ENCODE results near the gene CTNNA3. TPM values are rescaled to one million over a fixed set of nuclear protein-coding genes. Genes with fewer than 3 reads are reported as not detected.

The CTNNA3 gene
- total and polyA plus RNA-seq, 4 donors: 0.38 to 8.9 (median 5.2) TPM

DNA sequence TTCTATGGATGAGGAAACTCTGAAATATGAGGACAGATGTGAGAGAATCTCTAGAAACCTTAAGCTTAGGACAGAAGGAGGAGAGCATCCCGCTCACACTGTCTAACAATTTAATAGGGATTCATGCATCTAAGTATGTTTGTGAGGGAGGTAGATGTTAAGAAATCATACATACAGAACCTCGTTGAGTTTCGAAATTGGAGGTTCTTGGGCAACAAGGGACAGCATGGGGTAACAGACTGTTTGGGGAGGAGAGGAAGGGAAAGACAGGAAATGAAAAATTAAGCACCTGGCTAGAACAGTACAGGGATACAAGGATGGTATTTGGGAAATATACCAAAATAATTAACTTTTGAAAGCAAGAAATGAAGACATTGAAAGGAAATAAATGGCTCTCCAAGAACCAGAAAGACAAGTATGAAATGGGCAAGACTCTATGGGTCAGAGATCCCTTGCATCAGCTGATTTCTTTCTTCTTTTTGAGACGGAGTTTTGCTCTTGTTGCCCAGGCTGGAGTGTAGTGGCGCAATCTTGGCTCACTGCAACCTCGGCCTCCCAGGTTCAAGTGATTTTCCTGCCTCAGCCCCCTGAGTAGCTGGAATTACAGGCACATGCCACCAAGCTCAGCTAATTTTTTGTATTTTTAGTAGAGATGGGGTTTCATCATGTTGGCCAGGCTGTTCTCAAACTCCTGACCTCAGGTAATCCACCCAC, 207.9 kb downstream of the CTNNA3 start:
- H3K27me3 ChIP-seq (ENCODE audit: control insufficient read depth in 1 of 2, insufficient read depth in 2 of 2, low read length in 1 of 2): no peaks in the 10 kb centered on the region
- intact Hi-C loops (cut with DNase I): no loop called here
- H3K9me3 ChIP-seq (ENCODE audit: control insufficient read depth, low read length): no peaks in the 10 kb centered on the region
- no peak overlapping the region for H3K4me3 ChIP-seq (ENCODE audit: low read length in 2 of 2)
- no peaks in the 10 kb centered on the region for H3K4me1 ChIP-seq (ENCODE audit: control insufficient read depth in 1 of 2, insufficient read depth in 2 of 2, low read length in 2 of 2)
- H3K27ac ChIP-seq (ENCODE audit: low read depth in 1 of 2, low read length in 2 of 2): no peak overlapping the region
- H3K36me3 ChIP-seq (ENCODE audit: control insufficient read depth in 1 of 2, insufficient read depth in 2 of 2, low read length in 1 of 2): no peaks in the 10 kb centered on the region
- ATAC-seq (ENCODE audit: low FRiP score) (no peak), DNase-seq (no peak)
- 92% methylated on average over 6 of the region's 6 CpGs for WGBS, 2 donors

GRCh38 chr10:67487199-67487598, 208.8 kb downstream of the CTNNA3 start:
- intact Hi-C loops (cut with DNase I): no loop called here
- ATAC-seq (ENCODE audit: low FRiP score): no peak
- WGBS, 2 donors: 66% methylated on average over 3 of the region's 3 CpGs
- Histone ChIP-seq H3K4me3 (ENCODE audit: low read length in 2 of 2) (no peak overlapping the region), H3K27me3 (ENCODE audit: control insufficient read depth in 1 of 2, insufficient read depth in 2 of 2, low read length in 1 of 2) (no peaks in the 10 kb centered on the region), H3K4me1 (ENCODE audit: control insufficient read depth in 1 of 2, insufficient read depth in 2 of 2, low read length in 2 of 2) (no peaks in the 10 kb centered on the region), H3K9me3 (ENCODE audit: control insufficient read depth, low read length) (no peaks in the 10 kb centered on the region), H3K27ac (ENCODE audit: low read depth in 1 of 2, low read length in 2 of 2) (no peak overlapping the region), H3K36me3 (ENCODE audit: control insufficient read depth in 1 of 2, insufficient read depth in 2 of 2, low read length in 1 of 2) (no peaks in the 10 kb centered on the region)
- no peak for DNase-seq

DNA sequence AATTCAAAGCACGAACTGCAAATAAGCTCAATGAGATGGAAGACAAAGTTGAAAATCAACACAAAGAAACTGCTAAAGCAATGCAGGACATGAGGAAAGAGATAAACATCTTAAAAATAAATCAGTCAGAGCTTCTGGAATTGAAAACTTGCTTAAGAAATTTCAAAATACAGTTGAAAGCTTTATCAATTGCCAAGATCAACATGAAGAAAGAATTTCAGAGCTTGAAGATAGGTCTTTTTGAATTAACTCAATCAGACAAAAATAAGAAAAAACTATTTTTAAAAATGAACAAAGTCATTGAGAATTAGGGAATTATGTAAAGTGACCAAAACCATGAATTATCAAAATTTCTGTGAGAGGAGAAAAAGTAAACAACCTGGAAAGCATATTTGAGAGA, 218.1 kb downstream of the CTNNA3 start:
- no peak for DNase-seq
- H3K36me3 ChIP-seq (ENCODE audit: control insufficient read depth in 1 of 2, insufficient read depth in 2 of 2, low read length in 1 of 2): no peaks in the 10 kb centered on the region
- 92 to 96% methylated on average over 1 of the region's 1 CpG for WGBS, 2 donors
- H3K4me1 ChIP-seq (ENCODE audit: control insufficient read depth in 1 of 2, insufficient read depth in 2 of 2, low read length in 2 of 2): no peaks in the 10 kb centered on the region
- ATAC-seq (ENCODE audit: low FRiP score): no peak
- intact Hi-C loops (cut with DNase I): no loop called here
- H3K27me3 ChIP-seq (ENCODE audit: control insufficient read depth in 1 of 2, insufficient read depth in 2 of 2, low read length in 1 of 2): no peaks in the 10 kb centered on the region
- H3K4me3 ChIP-seq (ENCODE audit: low read length in 2 of 2): no peak overlapping the region
- H3K27ac ChIP-seq (ENCODE audit: low read depth in 1 of 2, low read length in 2 of 2): no peak overlapping the region
- peaks cover 2% of the 10 kb centered on the region for H3K9me3 ChIP-seq (ENCODE audit: control insufficient read depth, low read length)

- ATAC-seq (ENCODE audit: low FRiP score) (no peak), DNase-seq (no peak)
- intact Hi-C loops (cut with DNase I): no loop called here
- Histone ChIP-seq H3K36me3 (ENCODE audit: control insufficient read depth in 1 of 2, insufficient read depth in 2 of 2, low read length in 1 of 2) (no peaks in the 10 kb centered on the region), H3K27ac (ENCODE audit: low read depth in 1 of 2, low read length in 2 of 2) (no peak overlapping the region), H3K9me3 (ENCODE audit: control insufficient read depth, low read length) (peaks cover 2% of the 10 kb centered on the region), H3K4me1 (ENCODE audit: control insufficient read depth in 1 of 2, insufficient read depth in 2 of 2, low read length in 2 of 2) (no peaks in the 10 kb centered on the region), H3K4me3 (ENCODE audit: low read length in 2 of 2) (no peak overlapping the region), H3K27me3 (ENCODE audit: control insufficient read depth in 1 of 2, insufficient read depth in 2 of 2, low read length in 1 of 2) (no peaks in the 10 kb centered on the region)
- WGBS, 2 donors: 95 to 96% methylated on average over 4 of the region's 4 CpGs
Observed at GRCh38 chr10:67476201-67476600, 219.8 kb downstream of the CTNNA3 start.

DNA sequence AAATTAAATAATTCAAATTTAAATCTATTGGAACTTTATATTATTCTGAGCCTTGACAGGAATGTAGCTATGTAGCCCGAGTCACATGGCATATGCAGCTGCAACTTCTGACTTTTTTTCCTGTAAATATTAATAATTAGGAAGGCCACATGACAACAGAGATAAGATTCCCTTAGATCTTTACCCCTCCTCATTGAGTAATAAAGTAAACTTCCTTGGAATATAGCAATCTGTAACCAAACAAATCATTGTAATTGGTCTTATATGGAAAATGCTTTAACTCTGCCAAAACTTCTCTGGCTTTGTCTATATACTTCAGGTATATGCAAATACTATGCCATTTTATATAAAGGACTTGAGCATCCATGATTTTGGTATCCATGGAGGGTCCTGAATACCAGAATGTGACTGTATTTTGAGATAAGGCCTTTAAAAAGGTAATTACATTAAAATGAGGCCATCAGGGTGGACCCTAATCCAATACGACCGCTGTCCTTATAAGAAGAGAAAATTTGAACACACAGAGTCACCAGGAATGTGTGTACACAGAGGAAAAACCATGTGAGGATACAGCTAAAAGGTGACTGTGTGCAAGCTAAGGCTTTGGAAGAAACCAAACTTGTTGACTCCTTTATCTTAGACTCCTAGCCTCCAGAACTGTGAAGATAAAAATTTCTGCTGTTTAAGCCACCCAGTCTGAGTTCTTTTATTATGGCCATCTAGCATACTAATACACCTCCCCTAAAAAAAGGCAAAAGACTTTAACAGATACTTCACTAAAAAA, 222.0 kb downstream of the CTNNA3 start:
- no peaks in the 10 kb centered on the region for H3K9me3 ChIP-seq (ENCODE audit: control insufficient read depth, low read length)
- intact Hi-C loops (cut with DNase I): no loop called here
- no peaks in the 10 kb centered on the region for H3K36me3 ChIP-seq (ENCODE audit: control insufficient read depth in 1 of 2, insufficient read depth in 2 of 2, low read length in 1 of 2)
- H3K27me3 ChIP-seq (ENCODE audit: control insufficient read depth in 1 of 2, insufficient read depth in 2 of 2, low read length in 1 of 2): no peaks in the 10 kb centered on the region
- H3K4me1 ChIP-seq (ENCODE audit: control insufficient read depth in 1 of 2, insufficient read depth in 2 of 2, low read length in 2 of 2): no peaks in the 10 kb centered on the region
- ATAC-seq (ENCODE audit: low FRiP score) (no peak), DNase-seq (no peak)
- no peak overlapping the region for H3K4me3 ChIP-seq (ENCODE audit: low read length in 2 of 2)
- 91 to 92% methylated on average over 3 of the region's 3 CpGs for WGBS, 2 donors
- H3K27ac ChIP-seq (ENCODE audit: low read depth in 1 of 2, low read length in 2 of 2): no peak overlapping the region

- H3K27me3 ChIP-seq (ENCODE audit: control insufficient read depth in 1 of 2, insufficient read depth in 2 of 2, low read length in 1 of 2): no peaks in the 10 kb centered on the region
- no peak for DNase-seq
- WGBS, 2 donors: 68 to 85% methylated on average over 3 of the region's 3 CpGs
- no peak overlapping the region for H3K4me3 ChIP-seq (ENCODE audit: low read length in 2 of 2)
- no peaks in the 10 kb centered on the region for H3K4me1 ChIP-seq (ENCODE audit: control insufficient read depth in 1 of 2, insufficient read depth in 2 of 2, low read length in 2 of 2)
- no peaks in the 10 kb centered on the region for H3K36me3 ChIP-seq (ENCODE audit: control insufficient read depth in 1 of 2, insufficient read depth in 2 of 2, low read length in 1 of 2)
- intact Hi-C loops (cut with DNase I): no loop called here
- H3K9me3 ChIP-seq (ENCODE audit: control insufficient read depth, low read length): no peaks in the 10 kb centered on the region
- no peak overlapping the region for H3K27ac ChIP-seq (ENCODE audit: low read depth in 1 of 2, low read length in 2 of 2)
- no peak for ATAC-seq (ENCODE audit: low FRiP score)
Observed at GRCh38 chr10:67471022-67471421, 225.0 kb downstream of the CTNNA3 start.

DNA sequence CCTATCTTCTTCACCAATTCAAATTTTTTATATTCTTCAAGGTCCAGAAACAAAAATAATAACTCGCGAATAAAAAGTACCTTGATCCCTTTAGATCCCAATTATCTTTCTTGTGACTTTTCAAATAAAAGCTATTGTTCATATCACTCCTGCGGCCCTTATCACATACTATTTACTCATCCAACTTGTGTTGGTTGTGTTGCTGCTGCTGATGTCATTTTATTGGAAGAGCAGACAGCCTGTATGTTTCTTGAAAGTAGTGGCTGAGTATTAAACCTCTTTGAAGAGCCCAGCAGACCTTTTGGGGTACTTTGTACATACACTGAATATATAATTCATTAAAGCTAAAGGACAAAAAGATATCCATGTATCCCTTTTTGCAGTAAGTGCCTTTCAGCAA, 231.7 kb downstream of the CTNNA3 start:
- Histone ChIP-seq H3K27me3 (ENCODE audit: control insufficient read depth in 1 of 2, insufficient read depth in 2 of 2, low read length in 1 of 2) (no peaks in the 10 kb centered on the region), H3K4me1 (ENCODE audit: control insufficient read depth in 1 of 2, insufficient read depth in 2 of 2, low read length in 2 of 2) (no peaks in the 10 kb centered on the region), H3K4me3 (ENCODE audit: low read length in 2 of 2) (no peak overlapping the region), H3K9me3 (ENCODE audit: control insufficient read depth, low read length) (no peaks in the 10 kb centered on the region), H3K36me3 (ENCODE audit: control insufficient read depth in 1 of 2, insufficient read depth in 2 of 2, low read length in 1 of 2) (no peaks in the 10 kb centered on the region), H3K27ac (ENCODE audit: low read depth in 1 of 2, low read length in 2 of 2) (no peak overlapping the region)
- DNase-seq (no peak), ATAC-seq (ENCODE audit: low FRiP score) (no peak)
- intact Hi-C loops (cut with DNase I): no loop called here
- WGBS, 2 donors: 66 to 91% methylated on average over 3 of the region's 3 CpGs

- no peak overlapping the region for H3K27ac ChIP-seq (ENCODE audit: low read depth in 1 of 2, low read length in 2 of 2)
- H3K9me3 ChIP-seq (ENCODE audit: control insufficient read depth, low read length): peaks cover 1% of the 10 kb centered on the region
- intact Hi-C loops (cut with DNase I): no loop called here
- no peaks in the 10 kb centered on the region for H3K27me3 ChIP-seq (ENCODE audit: control insufficient read depth in 1 of 2, insufficient read depth in 2 of 2, low read length in 1 of 2)
- 54% methylated on average over 1 of the region's 1 CpG for WGBS, 2 donors
- no peaks in the 10 kb centered on the region for H3K4me1 ChIP-seq (ENCODE audit: control insufficient read depth in 1 of 2, insufficient read depth in 2 of 2, low read length in 2 of 2)
- H3K36me3 ChIP-seq (ENCODE audit: control insufficient read depth in 1 of 2, insufficient read depth in 2 of 2, low read length in 1 of 2): no peaks in the 10 kb centered on the region
- ATAC-seq (ENCODE audit: low FRiP score) (no peak), DNase-seq (no peak)
- no peak overlapping the region for H3K4me3 ChIP-seq (ENCODE audit: low read length in 2 of 2)
Observed at GRCh38 chr10:67452892-67453291, 243.1 kb downstream of the CTNNA3 start.
